SKM-1 (cell line): ENCODE measurements around the gene BRWD1.

Experiments
- DNase-seq: peaks from one replicate; lab custom pipeline; 2025; ENCODE audit not compliant: unreplicated experiment; lab: John Stamatoyannopoulos, UW

BRWD1 gene

GRCh38 chr21:39313571-39314142 lies at the start of gene BRWD1:
BRWD1 (minus strand) TSS chr21:39313632; CDS start chr21:39313491, 141 bp downstream.
- DNase-seq, result peak; percentile 63

- DNase-seq, result no peak
Observed at GRCh38 chr21:39362733-39363132, 49.3 kb upstream of the BRWD1 start.

- DNase-seq, result no peak
Observed at GRCh38 chr21:39359382-39359781, 46.0 kb upstream of the BRWD1 start.

- no peak for DNase-seq
Observed at GRCh38 chr21:39353295-39353694, 39.9 kb upstream of the BRWD1 start.

GRCh38 chr21:39350094-39351005 lies 36.9 kb upstream of the BRWD1 start:
- DNase-seq, result no peak

- DNase-seq, result peak; percentile 90
Observed at GRCh38 chr21:39349211-39350093, 36.0 kb upstream of the BRWD1 start.

- DNase-seq, result peak; percentile 58
Observed at GRCh38 chr21:39348355-39349210, 35.2 kb upstream of the BRWD1 start, which contains the start of gene HMGN1. HMGN1 (minus strand) TSS chr21:39349088; CDS start chr21:39348917, 171 bp downstream.

- no peak for DNase-seq
Observed at GRCh38 chr21:39348040-39348354, 34.6 kb upstream of the BRWD1 start.

GRCh38 chr21:39347537-39347936 lies 34.1 kb upstream of the BRWD1 start:
- no peak for DNase-seq

GRCh38 chr21:39346671-39347331 lies 33.4 kb upstream of the BRWD1 start:
- no peak for DNase-seq

GRCh38 chr21:39346206-39346605 lies 32.8 kb upstream of the BRWD1 start:
- DNase-seq, result no peak

- no peak for DNase-seq
Observed at GRCh38 chr21:39345440-39345839, 32.0 kb upstream of the BRWD1 start.

- no peak for DNase-seq
Observed at GRCh38 chr21:39344848-39345247, 31.4 kb upstream of the BRWD1 start.

- no peak for DNase-seq
Observed at GRCh38 chr21:39341249-39341923, 28.0 kb upstream of the BRWD1 start.

- no peak for DNase-seq
Observed at GRCh38 chr21:39340687-39341086, 27.3 kb upstream of the BRWD1 start.

- DNase-seq, result no peak
Observed at GRCh38 chr21:39339231-39339630, 25.8 kb upstream of the BRWD1 start.

- no peak for DNase-seq
Observed at GRCh38 chr21:39336457-39337008, 23.1 kb upstream of the BRWD1 start.

- DNase-seq, result no peak
Observed at GRCh38 chr21:39334611-39335010, 21.2 kb upstream of the BRWD1 start.

GRCh38 chr21:39332175-39332574 lies 18.7 kb upstream of the BRWD1 start:
- DNase-seq, result no peak
